Measurements from ENCODE around the gene C17orf113.

DNA sequence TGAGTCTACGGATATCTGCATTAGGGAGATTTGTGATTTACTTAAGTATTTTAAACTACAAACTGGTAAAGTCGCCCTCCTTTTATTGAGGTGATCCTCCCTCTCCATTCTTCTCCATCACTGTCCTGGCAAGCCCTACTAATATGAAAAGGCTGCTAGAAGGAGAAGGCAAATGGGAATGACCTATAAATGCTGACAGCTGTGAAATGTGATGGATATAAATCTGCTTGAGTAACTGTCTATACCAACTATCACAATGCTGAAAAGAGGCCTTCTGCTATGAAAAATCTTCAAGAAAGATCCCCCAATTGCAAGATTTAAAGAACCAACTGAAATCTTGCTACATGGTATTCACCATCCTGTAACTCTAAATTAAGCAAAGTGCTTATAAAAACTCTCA, 48.7 kb downstream of the C17orf113 start:
- TF ChIP-seq, protein P1, sequence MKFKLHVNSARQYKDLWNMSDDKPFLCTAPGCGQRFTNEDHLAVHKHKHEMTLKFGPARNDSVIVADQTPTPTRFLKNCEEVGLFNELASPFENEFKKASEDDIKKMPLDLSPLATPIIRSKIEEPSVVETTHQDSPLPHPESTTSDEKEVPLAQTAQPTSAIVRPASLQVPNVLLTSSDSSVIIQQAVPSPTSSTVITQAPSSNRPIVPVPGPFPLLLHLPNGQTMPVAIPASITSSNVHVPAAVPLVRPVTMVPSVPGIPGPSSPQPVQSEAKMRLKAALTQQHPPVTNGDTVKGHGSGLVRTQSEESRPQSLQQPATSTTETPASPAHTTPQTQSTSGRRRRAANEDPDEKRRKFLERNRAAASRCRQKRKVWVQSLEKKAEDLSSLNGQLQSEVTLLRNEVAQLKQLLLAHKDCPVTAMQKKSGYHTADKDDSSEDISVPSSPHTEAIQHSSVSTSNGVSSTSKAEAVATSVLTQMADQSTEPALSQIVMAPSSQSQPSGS (CRISPR knock-in tag; IDR thresholded peaks at IDR 0.05): no peak
- TF ChIP-seq, protein P2, sequence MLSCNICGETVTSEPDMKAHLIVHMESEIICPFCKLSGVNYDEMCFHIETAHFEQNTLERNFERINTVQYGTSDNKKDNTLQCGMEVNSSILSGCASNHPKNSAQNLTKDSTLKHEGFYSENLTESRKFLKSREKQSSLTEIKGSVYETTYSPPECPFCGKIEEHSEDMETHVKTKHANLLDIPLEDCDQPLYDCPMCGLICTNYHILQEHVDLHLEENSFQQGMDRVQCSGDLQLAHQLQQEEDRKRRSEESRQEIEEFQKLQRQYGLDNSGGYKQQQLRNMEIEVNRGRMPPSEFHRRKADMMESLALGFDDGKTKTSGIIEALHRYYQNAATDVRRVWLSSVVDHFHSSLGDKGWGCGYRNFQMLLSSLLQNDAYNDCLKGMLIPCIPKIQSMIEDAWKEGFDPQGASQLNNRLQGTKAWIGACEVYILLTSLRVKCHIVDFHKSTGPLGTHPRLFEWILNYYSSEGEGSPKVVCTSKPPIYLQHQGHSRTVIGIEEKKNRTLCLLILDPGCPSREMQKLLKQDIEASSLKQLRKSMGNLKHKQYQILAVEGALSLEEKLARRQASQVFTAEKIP (CRISPR knock-in tag; IDR thresholded peaks at IDR 0.05; ENCODE audit: borderline replicate concordance): no peak
- no peak for TF ChIP-seq ATRX (CRISPR knock-in tag; IDR thresholded peaks at IDR 0.05; ENCODE audit: borderline replicate concordance)
- TF ChIP-seq CBFB (CRISPR knock-in tag; IDR thresholded peaks at IDR 0.05): no peak
- TF ChIP-seq POLR2A (IDR thresholded peaks at IDR 0.05; ENCODE audit: insufficient read depth in 1 of 2, low read depth in 2 of 2, low read length in 2 of 2): no peak
- TF ChIP-seq FOXM1 (CRISPR knock-in tag; IDR thresholded peaks at IDR 0.05): no peak
- TF ChIP-seq, protein P3, sequence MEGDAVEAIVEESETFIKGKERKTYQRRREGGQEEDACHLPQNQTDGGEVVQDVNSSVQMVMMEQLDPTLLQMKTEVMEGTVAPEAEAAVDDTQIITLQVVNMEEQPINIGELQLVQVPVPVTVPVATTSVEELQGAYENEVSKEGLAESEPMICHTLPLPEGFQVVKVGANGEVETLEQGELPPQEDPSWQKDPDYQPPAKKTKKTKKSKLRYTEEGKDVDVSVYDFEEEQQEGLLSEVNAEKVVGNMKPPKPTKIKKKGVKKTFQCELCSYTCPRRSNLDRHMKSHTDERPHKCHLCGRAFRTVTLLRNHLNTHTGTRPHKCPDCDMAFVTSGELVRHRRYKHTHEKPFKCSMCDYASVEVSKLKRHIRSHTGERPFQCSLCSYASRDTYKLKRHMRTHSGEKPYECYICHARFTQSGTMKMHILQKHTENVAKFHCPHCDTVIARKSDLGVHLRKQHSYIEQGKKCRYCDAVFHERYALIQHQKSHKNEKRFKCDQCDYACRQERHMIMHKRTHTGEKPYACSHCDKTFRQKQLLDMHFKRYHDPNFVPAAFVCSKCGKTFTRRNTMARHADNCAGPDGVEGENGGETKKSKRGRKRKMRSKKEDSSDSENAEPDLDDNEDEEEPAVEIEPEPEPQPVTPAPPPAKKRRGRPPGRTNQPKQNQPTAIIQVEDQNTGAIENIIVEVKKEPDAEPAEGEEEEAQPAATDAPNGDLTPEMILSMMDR (CRISPR knock-in tag; IDR thresholded peaks at IDR 0.05): no peak
- TF ChIP-seq GABPA (IDR thresholded peaks at IDR 0.05; ENCODE audit: low read depth, low read length): no peak
- TF ChIP-seq GABPA (CRISPR knock-in tag; IDR thresholded peaks at IDR 0.05; ENCODE audit: low read depth): no peak
- TF ChIP-seq TGIF2 (CRISPR knock-in tag; IDR thresholded peaks at IDR 0.05): no peak

Measured in HepG2 (cell line).